Measurements from ENCODE around the gene B3GNT3. TPM values are rescaled to one million over a fixed set of nuclear protein-coding genes. Genes with fewer than 3 reads are reported as not detected.

B3GNT3 gene
- total and polyA plus RNA-seq, 2 of the 8 experiments (the other 6 are each of a cell fraction or from before 2014, with no cell fraction given), result 1.5 TPM

DNA sequence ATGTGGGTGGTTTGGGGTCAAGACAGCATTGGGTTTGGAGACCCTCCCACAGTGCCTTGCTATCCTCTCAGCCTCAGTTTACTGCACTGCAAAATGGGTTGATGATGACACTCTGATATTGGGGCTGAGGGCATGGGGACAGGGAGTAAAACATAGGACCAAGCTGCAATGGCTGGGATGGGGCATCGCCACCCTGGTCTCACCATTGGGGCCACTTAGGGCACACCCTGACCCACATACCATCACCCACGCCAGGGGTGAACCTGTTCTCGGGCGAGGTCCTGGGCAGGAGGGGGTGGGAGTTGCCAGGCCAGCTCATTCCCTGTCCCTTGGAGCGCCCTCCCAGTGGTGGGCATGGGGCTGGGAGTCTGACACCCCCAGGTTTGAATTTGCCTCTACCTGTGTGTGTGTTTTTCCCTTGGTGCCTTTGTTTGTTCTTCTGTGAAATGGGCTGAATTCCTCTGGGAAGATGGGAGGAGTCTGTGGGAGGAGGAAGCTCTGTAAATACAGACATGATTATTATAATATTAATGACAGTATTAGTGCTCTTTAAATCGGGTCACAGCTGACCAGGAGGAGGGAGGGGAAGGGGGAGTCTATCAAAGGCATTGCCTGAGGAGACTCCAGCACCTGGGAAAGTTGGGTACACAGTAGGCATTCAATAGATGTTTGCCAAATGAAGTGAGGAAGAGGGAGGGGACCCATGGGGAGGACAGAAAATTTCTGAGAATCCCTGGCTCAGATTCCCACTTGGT is 45.9 kb upstream of the B3GNT3 start:
- Histone ChIP-seq H2AFZ (ENCODE audit: low read length) (no peak overlapping the region), H3K9ac (replicated peaks in 1 of 4; ENCODE audit: extremely low read depth in 1 of 4, low read depth in 3 of 4, low read length in 3 of 4) (no peak overlapping the region), H3K23ac (ENCODE audit: insufficient read length) (no peak overlapping the region), H3K4me2 (ENCODE audit: insufficient read depth in 1 of 2, low read depth in 2 of 2, low read length in 2 of 2) (no peak overlapping the region; a peak in 1 of 4 replicates), H3K79me2 (ENCODE audit: control insufficient read depth in 1 of 2, insufficient read depth in 2 of 2, low read length in 2 of 2) (no peaks in the 10 kb centered on the region), H2BK15ac (ENCODE audit: low read length) (no peak overlapping the region), H4K20me1 (replicated peaks in 1 of 2; ENCODE audit: control insufficient read depth in 1 of 2, insufficient read depth in 2 of 2, low read length in 2 of 2) (peaks cover 0 to 3% of the 10 kb centered on the region in 2 experiments), H3K4me3 (ENCODE audit: extremely low read depth in 1 of 4, insufficient read depth in 2 of 4, low read depth in 3 of 4, low read length in 4 of 4) (no peak overlapping the region), H3K4ac (replicated peaks; ENCODE audit: insufficient read length, low read depth, low read length) (no peak overlapping the region), H4K91ac (replicated peaks; ENCODE audit: insufficient read length, low read length) (no peak overlapping the region), H3K79me1 (ENCODE audit: low read depth, low read length) (no peaks in the 10 kb centered on the region; the same call in 1 of the 2 replicates), H3K9me3 (ENCODE audit: insufficient read depth in 2 of 2, low read depth in 1 of 2, low read length in 1 of 2) (no peaks in the 10 kb centered on the region), H3K4me1 (replicated peaks in 1 of 4; ENCODE audit: control insufficient read depth in 3 of 4, insufficient read depth in 4 of 4, low read length in 3 of 4) (peaks cover 0 to 5% (median under 1%) of the 10 kb centered on the region in 4 experiments; a peak in 4 of 7 replicates), H3K14ac (ENCODE audit: insufficient read length) (no peak overlapping the region), H2AK5ac (ENCODE audit: low read depth, low read length) (no peak overlapping the region; the same call in 1 of the 2 replicates), H4K8ac (ENCODE audit: extremely low read depth, insufficient read depth, low read length) (no peak overlapping the region), H3K23me2 (ENCODE audit: low read depth, low read length) (peaks cover 5% of the 10 kb centered on the region; the same call in 1 of the 2 replicates), H2BK20ac (ENCODE audit: low read length) (no peak overlapping the region), H4K5ac (ENCODE audit: insufficient read length, low read depth, low read length) (no peak overlapping the region), H3K36me3 (ENCODE audit: control insufficient read depth in 2 of 4, insufficient read depth in 4 of 4, low read length in 3 of 4) (no peaks in the 10 kb centered on the region), H3K27ac (ENCODE audit: low read depth, low read length) (no peak overlapping the region), H2BK5ac (ENCODE audit: low read depth, low read length) (no peak overlapping the region), H3K27me3 (replicated peaks in 1 of 4; ENCODE audit: control insufficient read depth in 3 of 4, extremely low read depth in 1 of 4, insufficient read depth in 3 of 4, low read length in 3 of 4) (no peaks in the 10 kb centered on the region), H2BK12ac (ENCODE audit: low read depth, low read length) (no peak overlapping the region), H3K18ac (ENCODE audit: extremely low read depth, low read length) (no peak overlapping the region), H3K56ac (replicated peaks; ENCODE audit: insufficient read length, low read depth, low read length) (no peak overlapping the region), H2BK120ac (replicated peaks; ENCODE audit: low read depth, low read length) (no peak overlapping the region)
- DNase-seq (ENCODE audit: low read depth in 1 of 2, low spot score in 2 of 2) (no peak), FAIRE-seq (no peak)
- ChIA-PET POLR2A (ENCODE audit: partially characterized antibody) (interaction anchor here (1.0 to 1.5 kb wide), 5 partner anchors 11 to 181 kb away, joined by 3 read pairs; partner anchors contain the start of gene RPL18A), CTCF (ENCODE audit: partially characterized antibody) (interaction anchor here (1.1 to 1.9 kb wide), 3 partner anchors 14 to 122 kb away, joined by 3 to 10 read pairs (median 4); no protein-coding TSS in a partner anchor)
- TF ChIP-seq SP2 (IDR thresholded peaks at IDR 0.05; ENCODE audit: low read length) (no peak), KDM1A (IDR thresholded peaks at IDR 0.05; ENCODE audit: borderline replicate concordance, low read length) (peak; percentile 82; the same call in 1 of the 2 replicates)
- WGBS, 2 experiments (ENCODE audit: extremely low coverage in 1 of 2, insufficient coverage in 1 of 2, insufficient read length in 1 of 2, insufficient replicate concordance in 2 of 2, low coverage in 1 of 2, low lambda C conversion rate in 2 of 2, missing lambda C conversion rate in 1 of 2), result 94% methylated on average over 6 of the region's 6 CpGs; no CpG with 5 or more reads in 1 of the 2 experiments
